HG03469 (cell line): ENCODE results near the gene CFAP74.
A peak's percentile ranks its signal among the peaks of the same experiment; 100 is the strongest.

ENCODE experiments used
- ATAC-seq: cut with Tn5 transposase; IDR thresholded peaks from one replicate; pipeline ENCODE4 v1.9.1; 2021; ENCODE audit warnings: mild to moderate bottlenecking, moderate library complexity, moderate number of reproducible peaks; ENCODE audit not compliant: unreplicated experiment

Gene CFAP74

GRCh38 chr1:1929639-1930545 lies 73.7 kb downstream of the CFAP74 start:
- ATAC-seq = no peak

DNA sequence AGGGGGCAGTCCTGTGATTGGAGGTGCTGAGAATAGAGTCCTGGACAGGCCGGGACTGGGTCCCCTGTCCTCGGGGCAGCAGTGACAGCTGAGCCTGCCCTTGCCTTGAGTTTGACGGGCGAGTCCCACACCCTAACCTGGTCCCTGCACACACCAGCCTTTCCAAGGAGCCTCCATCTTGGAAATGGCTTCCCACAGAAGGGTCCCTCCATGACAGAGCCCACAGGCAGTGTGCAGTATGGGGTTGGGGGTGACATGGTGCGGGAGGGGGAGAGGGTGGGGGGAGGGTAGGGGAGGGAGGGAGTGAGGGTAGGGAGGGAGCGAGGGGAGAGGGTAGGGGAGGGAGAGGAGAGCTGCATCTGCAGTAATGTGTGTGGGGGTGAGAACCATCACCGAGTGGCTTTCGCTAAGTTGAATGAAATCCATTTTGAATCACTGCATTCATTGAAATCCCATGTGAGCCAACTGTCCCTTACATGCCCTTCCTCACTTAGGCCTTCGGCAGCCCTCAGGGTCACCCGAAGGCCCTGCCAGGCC lies 74.4 kb downstream of the CFAP74 start:
- no peak for ATAC-seq

DNA sequence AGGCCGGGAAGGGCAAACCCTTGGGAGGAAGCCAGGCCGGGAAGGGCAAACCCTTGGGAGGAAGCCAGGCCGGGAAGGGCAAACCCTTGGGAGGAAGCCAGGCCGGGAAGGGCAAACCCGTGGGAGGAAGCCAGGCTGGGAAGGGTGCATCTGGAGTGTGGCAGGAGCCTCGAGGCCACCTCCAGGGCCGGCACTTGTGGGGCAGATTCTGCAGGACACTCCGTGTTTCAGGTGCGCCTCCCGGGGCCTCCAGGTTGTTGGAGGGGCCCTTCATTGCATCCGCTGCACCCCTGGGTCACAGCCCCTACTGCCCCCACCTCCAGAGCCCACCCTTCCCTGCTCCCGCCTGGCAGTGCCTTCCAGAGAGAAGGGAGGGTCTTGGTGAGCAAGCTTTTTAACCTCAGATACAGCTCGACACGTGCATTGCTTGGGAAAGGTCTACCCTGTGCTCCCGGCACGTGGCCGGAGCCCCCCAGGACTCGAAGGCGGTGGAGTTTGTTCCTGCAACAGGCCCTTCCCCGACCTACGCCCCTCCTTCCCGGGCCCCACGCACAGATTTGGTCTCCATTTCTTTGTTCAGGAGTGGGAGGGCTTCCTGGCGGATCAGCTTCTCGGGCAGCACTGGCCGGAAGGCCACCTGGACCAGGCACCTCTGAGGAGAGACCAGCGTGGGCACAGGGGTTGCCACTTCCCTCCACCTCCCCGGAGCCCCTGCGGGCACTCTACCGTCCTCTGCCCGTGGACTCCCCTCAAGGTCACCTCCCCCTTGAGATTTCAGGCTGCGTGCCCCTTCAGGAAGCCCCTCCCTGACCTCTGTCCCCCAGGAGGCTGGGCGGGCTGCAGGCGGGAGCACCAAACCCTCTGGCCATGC lies 75.1 kb downstream of the CFAP74 start:
- no peak for ATAC-seq

DNA sequence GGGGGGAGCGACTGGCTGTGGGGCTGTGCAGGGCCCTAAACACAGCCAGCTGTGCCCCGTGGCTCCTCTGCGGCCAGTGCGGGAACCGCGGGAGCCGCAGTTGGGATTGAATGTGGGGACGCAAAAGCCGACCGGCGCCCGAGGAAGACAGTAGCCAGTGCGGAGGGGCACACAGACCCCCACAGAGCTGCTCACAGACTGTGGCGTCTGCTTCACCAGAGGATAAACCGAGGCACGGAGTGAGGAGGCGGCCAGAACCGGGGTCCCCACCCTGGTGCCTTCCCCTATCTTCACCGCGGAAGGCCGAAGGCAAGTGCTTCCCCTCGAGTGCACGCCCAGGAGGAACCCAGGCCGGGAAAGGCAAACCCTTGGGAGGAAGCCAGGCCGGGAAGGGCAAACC lies 75.8 kb downstream of the CFAP74 start:
- no peak for ATAC-seq

- ATAC-seq = no peak
Observed at GRCh38 chr1:1926886-1927660, 76.5 kb downstream of the CFAP74 start.

DNA sequence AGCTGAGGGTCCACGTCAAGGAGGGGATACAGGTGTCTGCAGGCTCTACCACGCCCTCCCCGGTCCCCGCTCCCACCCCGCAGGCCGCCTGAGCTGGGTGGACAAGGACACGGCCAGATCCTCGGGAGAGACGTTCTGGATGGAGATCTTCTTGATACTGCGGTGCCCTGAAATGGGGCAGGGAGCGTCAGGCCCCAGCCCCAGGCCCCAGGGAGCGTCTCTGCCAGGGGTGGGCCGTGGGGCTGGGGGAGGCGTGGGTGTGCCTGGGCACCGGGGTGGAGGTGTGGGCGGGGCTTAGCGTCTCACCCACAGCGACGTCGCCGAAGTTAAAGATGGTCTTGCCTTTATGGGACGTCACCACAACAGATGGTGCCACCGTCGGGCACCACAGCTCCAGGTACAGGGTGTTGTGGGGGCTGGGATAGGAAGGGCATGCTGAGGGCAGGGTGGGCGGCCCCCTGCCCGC lies 77.2 kb downstream of the CFAP74 start:
- no peak for ATAC-seq

DNA sequence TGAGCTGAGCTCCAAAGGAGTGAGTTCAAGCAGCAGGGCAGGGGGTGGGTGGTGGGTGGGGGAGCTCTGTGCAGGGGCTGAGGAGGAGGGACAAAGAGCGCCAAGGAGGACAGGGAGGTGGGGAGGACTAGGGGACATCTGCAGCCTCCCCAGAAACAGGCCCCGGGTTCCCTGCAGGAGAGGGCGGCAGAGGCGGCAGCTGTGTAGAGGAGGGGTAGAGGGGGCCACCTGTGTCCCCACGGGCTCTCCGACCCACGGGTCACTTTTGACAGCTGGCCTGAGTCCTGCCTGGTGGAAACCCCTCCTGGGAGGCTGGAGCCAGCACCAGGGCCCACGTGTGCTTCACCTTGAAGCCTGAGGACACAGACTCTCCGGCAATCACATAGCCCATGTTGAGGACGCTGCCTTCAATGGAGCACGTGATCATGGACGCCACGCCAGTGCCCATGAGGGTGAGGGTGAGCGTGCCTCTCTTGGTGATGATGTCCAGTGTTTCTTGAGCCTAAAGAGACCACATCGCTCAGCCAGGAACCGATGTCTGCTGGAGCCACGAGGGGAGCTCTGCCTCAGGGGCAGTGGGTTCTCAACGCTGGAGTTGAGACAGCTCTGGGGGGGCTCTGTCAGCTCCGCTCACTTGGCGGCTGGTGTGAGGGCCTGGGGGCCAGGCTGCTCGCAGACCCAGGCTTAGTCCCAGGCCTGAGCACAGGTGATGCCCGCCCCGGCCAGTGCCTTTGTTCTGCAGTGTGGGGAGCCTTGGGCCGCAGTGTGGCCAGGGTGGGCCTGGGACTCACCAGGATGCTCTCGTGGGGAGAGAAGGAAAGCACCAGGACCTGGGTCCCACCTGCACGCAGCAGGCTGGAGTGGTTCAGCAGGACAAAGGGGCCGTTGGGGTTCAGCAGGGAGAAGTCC lies 77.9 kb downstream of the CFAP74 start:
- ATAC-seq = no peak

DNA sequence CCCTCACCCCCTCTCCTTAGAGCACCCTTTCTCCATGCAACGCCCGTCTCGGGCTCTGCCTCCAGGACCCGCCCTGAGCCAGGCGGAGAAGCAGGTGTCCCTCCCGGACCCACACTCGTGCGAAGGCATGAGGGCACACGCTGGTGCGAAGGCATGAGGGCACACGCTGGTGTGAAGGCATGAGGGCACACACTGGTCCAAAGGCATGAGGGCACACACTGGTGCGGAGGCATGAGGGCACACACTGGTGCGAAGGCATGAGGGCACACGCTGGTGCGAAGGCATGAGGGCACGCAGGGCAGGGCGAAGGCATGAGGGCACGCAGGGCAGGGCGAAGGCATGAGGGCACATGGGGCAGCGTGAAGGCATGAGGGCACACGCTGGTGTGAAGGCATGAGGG lies 78.7 kb downstream of the CFAP74 start:
- ATAC-seq = no peak

DNA sequence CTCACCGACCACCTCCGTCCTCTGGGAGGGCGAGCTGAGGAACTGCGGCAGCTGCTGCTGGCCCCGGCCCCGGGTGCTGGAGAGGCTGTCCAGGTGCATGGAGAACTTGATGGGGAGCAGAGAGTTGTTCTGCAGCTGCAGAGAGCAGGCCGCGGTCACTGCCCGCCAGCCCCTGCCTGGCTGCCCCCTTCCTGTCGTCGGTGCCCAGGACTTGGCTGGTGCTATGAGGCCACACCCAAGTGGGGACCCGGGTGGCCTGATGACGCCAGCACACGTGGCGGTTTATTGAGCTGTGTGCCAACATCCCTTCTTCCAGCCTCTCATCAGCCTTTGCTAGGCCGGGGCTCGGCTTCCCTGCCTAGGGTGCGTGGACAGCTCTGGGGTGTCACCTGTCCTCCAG lies 79.2 kb downstream of the CFAP74 start:
- ATAC-seq = no peak

- no peak for ATAC-seq
Observed at GRCh38 chr1:1922956-1923833, 80.4 kb downstream of the CFAP74 start.

DNA sequence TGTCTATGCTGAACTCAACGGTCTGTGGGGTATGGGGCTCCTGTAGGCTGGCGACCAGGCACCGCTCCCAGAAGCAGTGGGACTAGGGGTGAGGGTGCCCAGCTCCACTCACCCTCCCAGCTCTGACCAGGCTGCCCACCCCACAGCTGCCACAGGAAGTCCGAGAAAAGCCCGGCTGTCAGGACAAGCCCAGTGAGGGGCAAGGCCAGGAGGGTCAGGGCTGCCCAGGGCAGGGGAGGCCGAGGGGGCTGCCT lies 81.0 kb downstream of the CFAP74 start:
- ATAC-seq = no peak

GRCh38 chr1:1921901-1922701 lies 81.5 kb downstream of the CFAP74 start:
- ATAC-seq = no peak

DNA sequence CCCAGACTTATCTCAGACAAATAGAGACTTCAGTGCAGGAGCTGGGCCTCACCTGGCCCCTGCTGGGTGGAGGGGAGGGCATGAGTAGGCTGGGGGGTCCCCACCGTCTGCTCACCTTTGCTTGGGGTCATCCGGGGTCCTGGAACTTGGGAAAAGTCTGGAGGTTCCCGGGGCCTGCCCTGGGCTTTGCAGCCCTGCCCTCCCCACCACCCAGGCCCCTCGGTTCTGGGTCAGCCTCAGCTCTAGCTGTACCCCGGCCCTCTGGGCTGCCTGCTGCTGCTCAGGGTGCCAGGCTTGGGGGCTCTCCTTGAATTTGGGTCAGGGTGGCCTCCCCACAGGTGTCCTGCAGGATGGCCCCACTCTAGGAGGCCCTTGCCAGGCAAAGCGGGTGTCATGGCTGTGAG lies 82.1 kb downstream of the CFAP74 start:
- no peak for ATAC-seq

GRCh38 chr1:1920608-1921458 lies 82.8 kb downstream of the CFAP74 start:
- ATAC-seq = no peak

- no peak for ATAC-seq
Observed at GRCh38 chr1:1920057-1920607, 83.5 kb downstream of the CFAP74 start.

- peak; percentile 57 for ATAC-seq
Observed at GRCh38 chr1:1919304-1920056, 84.1 kb downstream of the CFAP74 start.
